Measurements from ENCODE around the gene NACC1.

The NACC1 gene

DNA sequence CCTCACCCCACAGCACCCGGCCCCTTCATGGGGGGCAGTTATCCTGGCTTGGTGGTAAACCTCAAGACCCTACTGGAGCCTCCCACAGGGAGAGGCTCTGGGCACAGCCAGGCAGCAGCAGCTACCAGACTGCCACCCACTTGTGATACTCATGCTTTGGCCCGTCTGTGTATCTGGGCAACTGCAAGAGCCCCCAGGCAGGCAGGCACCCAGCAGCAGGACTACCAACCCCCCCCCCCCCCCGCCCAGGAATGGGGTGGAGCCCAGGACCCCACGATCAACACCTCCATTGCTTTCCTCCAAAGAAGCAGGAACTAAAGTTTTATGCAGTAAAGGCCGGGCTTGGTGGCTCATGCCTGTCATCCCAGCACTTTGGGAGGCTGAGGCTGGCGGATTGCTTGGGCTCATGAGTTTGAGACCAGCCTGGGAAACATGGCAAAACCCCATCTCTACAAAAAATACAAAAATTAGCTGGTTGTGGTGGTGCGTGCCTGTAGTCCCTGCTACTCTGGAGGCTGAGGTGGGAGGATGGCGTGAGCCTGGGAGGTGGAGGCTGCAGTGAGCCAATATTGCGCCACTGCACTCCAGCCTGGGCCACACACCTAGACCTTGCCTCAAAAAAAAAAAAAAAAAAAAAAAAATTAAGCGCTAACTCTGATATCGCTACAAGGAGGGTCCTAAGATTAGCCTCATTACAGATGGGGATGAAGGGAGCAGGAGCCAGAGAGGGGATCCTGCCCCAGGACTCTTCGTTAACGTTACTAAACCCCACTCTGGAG is 14.3 kb upstream of the NACC1 start:
- DNase-seq (ENCODE audit: low read depth) = no peak
- H3K4me3 ChIP-seq (ENCODE audit: control insufficient read depth, low read depth, low read length) = no peak overlapping the region
- TF ChIP-seq, protein P1, sequence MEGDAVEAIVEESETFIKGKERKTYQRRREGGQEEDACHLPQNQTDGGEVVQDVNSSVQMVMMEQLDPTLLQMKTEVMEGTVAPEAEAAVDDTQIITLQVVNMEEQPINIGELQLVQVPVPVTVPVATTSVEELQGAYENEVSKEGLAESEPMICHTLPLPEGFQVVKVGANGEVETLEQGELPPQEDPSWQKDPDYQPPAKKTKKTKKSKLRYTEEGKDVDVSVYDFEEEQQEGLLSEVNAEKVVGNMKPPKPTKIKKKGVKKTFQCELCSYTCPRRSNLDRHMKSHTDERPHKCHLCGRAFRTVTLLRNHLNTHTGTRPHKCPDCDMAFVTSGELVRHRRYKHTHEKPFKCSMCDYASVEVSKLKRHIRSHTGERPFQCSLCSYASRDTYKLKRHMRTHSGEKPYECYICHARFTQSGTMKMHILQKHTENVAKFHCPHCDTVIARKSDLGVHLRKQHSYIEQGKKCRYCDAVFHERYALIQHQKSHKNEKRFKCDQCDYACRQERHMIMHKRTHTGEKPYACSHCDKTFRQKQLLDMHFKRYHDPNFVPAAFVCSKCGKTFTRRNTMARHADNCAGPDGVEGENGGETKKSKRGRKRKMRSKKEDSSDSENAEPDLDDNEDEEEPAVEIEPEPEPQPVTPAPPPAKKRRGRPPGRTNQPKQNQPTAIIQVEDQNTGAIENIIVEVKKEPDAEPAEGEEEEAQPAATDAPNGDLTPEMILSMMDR (conservative IDR thresholded peaks at IDR 0.05; ENCODE audit: control insufficient read depth, insufficient read depth, low read depth, low read length) = no peak

DNA sequence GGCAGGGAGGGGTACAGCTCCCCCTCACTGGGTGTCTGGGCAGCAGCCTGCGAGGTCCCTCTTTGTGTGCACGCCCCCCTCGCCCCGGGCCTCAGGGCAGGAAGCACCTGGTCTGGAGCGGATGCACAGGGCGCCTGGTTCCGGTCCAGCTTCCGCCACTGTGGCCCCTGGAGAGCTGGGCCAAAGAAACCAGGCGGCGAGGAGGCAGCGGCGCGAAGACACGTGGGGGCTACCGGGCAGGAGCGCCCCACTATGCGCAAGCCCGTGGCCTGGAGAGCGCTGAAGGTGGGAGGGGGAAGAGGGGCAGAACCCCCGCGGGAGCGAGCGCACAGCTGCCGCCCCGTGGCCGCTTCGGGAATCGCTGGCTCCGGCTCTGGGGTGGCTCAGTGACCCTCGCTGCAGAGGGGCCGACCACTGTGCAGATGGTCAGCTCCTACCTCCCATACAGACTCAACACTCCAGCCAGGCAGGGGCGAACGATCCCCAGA is 13.7 kb upstream of the NACC1 start:
- no peak for DNase-seq (ENCODE audit: low read depth)
- no peak overlapping the region for H3K4me3 ChIP-seq (ENCODE audit: control insufficient read depth, low read depth, low read length)
- TF ChIP-seq, protein P1 (conservative IDR thresholded peaks at IDR 0.05; ENCODE audit: control insufficient read depth, insufficient read depth, low read depth, low read length) = peak; percentile 57

GRCh38 chr19:13104848-13105711 is 13.0 kb upstream of the NACC1 start:
- no peak for DNase-seq (ENCODE audit: low read depth)
- no peak overlapping the region for H3K4me3 ChIP-seq (ENCODE audit: control insufficient read depth, low read depth, low read length)
- TF ChIP-seq, protein P1 (conservative IDR thresholded peaks at IDR 0.05; ENCODE audit: control insufficient read depth, insufficient read depth, low read depth, low read length) = no peak

DNA sequence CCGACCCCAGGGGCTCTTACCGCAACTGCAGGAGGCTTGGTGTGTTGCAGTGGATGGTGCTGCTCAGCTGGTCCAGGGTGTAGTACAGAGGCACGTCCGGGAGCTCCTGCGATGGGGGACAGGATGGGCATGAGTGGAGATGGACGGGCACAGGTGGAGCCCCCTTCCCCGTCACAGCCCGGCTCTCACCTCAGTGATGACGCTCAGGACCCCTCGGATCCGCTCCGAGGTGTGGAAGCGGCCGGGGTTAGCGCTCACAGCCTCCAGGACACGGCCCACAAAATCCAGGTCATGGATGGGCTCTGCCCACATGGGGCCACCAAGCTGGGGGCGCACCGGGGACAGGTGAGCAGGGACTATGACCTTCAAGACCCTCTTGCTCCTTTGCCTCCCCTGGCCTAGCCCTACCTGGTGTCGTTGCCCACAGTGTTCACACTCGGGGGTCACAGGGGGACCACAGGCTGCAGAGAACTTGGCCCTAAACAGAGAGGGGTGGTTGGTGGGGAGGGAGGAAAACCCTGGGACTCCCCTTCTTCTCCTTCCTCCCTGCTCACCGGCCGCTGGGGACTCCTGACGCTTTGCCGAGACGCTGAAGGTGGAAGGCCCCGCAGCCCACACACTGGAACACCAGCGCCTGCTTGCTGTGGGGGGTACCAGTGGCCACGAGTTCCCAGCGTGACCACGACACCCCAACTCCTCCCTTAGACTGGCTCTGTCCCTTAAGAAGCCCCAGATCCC is 8.5 kb upstream of the NACC1 start:
- TF ChIP-seq, protein P1 (conservative IDR thresholded peaks at IDR 0.05; ENCODE audit: control insufficient read depth, insufficient read depth, low read depth, low read length) = no peak
- no peak for DNase-seq (ENCODE audit: low read depth)
- no peak overlapping the region for H3K4me3 ChIP-seq (ENCODE audit: control insufficient read depth, low read depth, low read length)

DNA sequence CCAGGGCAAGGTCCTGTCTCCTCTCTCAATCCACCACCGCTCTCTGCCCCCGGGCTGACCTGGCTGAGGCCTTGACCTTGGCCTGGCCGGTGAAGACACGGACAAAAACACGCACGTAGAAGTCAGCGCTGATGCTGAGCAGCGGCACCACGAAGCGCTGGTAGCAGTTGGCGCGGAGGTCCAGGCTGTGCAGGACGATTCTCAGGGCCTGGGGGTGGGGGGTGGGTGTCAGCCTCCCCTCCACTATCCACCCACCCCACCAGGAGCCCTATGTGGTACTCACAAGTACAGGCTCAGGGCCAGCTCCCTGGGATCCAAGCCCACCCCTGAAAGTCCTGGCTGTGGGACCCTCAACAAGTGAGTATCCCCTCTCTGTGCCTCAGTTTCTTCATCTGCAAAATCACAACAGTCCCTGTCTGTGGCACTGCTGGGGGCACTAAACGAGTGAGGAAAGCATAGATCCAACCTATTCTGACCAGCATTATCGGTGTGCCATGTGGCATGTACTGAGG is 7.9 kb upstream of the NACC1 start:
- H3K4me3 ChIP-seq (ENCODE audit: control insufficient read depth, low read depth, low read length) = no peak overlapping the region
- DNase-seq (ENCODE audit: low read depth) = no peak
- TF ChIP-seq, protein P1 (conservative IDR thresholded peaks at IDR 0.05; ENCODE audit: control insufficient read depth, insufficient read depth, low read depth, low read length) = no peak

DNA sequence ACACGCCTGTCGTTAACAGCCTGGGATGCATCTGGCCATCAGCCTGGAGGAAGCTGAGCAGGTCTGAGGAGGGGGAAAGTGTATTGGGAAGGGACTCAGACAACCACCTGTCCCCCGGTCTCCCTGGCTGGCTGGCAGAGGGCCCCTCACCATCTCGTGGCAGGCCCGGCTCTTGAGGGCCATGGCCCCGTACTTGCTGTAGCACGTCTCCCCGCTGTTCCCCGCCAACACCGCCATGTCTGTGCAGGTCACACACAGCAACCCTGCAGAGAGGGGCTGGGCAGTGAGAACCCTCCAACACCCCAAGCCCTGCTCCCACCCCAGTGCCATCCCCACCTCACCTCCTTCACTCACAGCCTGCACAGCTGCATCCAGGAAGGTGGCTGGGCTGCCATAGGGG is 5.5 kb upstream of the NACC1 start:
- DNase-seq (ENCODE audit: low read depth) = no peak
- TF ChIP-seq, protein P1 (conservative IDR thresholded peaks at IDR 0.05; ENCODE audit: control insufficient read depth, insufficient read depth, low read depth, low read length) = no peak
- H3K4me3 ChIP-seq (ENCODE audit: control insufficient read depth, low read depth, low read length) = no peak overlapping the region
